Measurements from ENCODE around the gene MCOLN2.

Gene MCOLN2

GRCh38 chr1:84982395-84982794 lies 14.5 kb downstream of the MCOLN2 start:
- no peak for DNase-seq

- DNase-seq = no peak
Observed at GRCh38 chr1:84975035-84975434, 21.9 kb downstream of the MCOLN2 start.

- DNase-seq = no peak
Observed at GRCh38 chr1:84973498-84974334, 23.2 kb downstream of the MCOLN2 start.

GRCh38 chr1:84972377-84972987 lies 24.4 kb downstream of the MCOLN2 start:
- no peak for DNase-seq

GRCh38 chr1:84971957-84972356 lies 25.0 kb downstream of the MCOLN2 start:
- DNase-seq = no peak

- no peak for DNase-seq
Observed at GRCh38 chr1:84969489-84970250, 27.2 kb downstream of the MCOLN2 start.

- no peak for DNase-seq
Observed at GRCh38 chr1:84968865-84969264, 28.0 kb downstream of the MCOLN2 start.

GRCh38 chr1:84968101-84968500 lies 28.8 kb downstream of the MCOLN2 start:
- no peak for DNase-seq

GRCh38 chr1:84967666-84968065 lies 29.2 kb downstream of the MCOLN2 start:
- DNase-seq = no peak

GRCh38 chr1:84963021-84963420 lies 33.9 kb downstream of the MCOLN2 start:
- no peak for DNase-seq

- DNase-seq = no peak
Observed at GRCh38 chr1:84961316-84961715, 35.6 kb downstream of the MCOLN2 start.

- no peak for DNase-seq
Observed at GRCh38 chr1:84960371-84960770, 36.5 kb downstream of the MCOLN2 start.

- no peak for DNase-seq
Observed at GRCh38 chr1:84959294-84959693, 37.6 kb downstream of the MCOLN2 start.

- no peak for DNase-seq
Observed at GRCh38 chr1:84957966-84958365, 38.9 kb downstream of the MCOLN2 start.

GRCh38 chr1:84956655-84957054 lies 40.3 kb downstream of the MCOLN2 start:
- DNase-seq = no peak

GRCh38 chr1:84956097-84956496 lies 40.8 kb downstream of the MCOLN2 start:
- no peak for DNase-seq

- no peak for DNase-seq
Observed at GRCh38 chr1:84949664-84950063, 47.2 kb downstream of the MCOLN2 start.

- DNase-seq = no peak
Observed at GRCh38 chr1:84947536-84948410, 49.1 kb downstream of the MCOLN2 start.

GRCh38 chr1:84946631-84947030 lies 50.3 kb downstream of the MCOLN2 start:
- DNase-seq = no peak

GRCh38 chr1:84944767-84945486 lies 52.0 kb downstream of the MCOLN2 start:
- peak; percentile 47 for DNase-seq

GRCh38 chr1:84941843-84942242 lies 55.1 kb downstream of the MCOLN2 start:
- no peak for DNase-seq

- DNase-seq = no peak
Observed at GRCh38 chr1:84940481-84940880, 56.4 kb downstream of the MCOLN2 start.

Measured in activated T-cell treated with anti-CD3 and anti-CD28 coated beads, Interleukin-2, amount 50 U/mL, for 1 hour (primary cell).